Measurements from ENCODE around the gene DOCK4.

The DOCK4 gene

DNA sequence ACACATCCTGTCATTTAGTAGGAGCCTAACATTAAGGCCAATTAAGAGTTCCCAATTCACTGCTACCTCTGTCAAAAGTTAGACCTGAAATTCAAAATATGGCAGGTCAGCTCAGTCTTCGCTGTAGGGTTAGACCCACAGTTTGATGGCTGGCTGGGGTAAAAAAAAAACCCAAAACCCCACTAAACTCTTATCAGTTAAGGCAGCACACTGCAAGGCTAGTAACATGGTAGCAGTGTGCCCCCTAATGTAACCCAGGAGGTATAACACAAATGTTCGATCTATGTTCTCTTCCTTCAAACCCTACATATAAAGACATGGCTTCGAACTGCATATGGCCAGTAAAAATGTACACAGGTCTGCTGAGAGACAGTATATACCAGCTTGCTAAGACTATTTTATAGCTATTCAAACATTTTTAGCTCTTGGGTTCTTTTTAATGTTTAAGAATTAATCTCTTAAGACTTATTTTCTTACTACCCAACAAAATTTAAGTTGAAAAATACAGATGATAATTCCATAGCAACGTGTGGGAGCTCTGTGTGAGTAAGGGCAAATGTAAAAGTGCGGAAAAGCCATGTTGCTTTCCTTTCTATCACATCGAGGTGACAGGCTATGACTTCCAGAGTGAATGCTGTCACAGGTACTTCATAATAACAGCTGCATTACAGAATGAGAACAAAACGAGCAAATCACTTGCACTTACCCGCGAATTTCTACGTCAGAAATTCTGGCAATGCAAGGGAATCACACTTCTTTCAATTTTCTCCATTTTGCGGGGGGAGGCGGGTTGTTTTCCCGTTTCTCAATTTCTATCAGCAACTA lies 475.5 kb downstream of the DOCK4 start:
- no peak for DNase-seq (ENCODE audit: low read depth)

DNA sequence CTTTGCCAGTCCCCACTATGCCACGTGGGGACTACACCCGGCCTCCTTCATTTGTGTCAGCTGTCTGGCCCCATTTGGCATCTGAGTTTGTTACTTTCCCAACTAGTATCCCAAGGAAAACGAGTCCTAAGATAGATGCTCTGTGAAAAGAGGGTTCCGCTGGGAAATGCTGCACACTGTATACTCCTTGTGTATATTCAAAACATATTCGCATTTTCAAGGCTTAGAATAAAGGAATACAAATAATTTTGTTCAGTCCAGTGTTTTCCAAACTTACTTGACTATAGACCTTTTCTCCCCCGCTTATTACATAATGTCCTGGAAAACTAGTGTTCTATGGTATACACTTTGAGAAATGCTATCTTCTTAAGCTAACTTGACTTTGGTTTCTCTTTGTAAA lies 476.1 kb downstream of the DOCK4 start:
- no peak for DNase-seq (ENCODE audit: low read depth)

DNA sequence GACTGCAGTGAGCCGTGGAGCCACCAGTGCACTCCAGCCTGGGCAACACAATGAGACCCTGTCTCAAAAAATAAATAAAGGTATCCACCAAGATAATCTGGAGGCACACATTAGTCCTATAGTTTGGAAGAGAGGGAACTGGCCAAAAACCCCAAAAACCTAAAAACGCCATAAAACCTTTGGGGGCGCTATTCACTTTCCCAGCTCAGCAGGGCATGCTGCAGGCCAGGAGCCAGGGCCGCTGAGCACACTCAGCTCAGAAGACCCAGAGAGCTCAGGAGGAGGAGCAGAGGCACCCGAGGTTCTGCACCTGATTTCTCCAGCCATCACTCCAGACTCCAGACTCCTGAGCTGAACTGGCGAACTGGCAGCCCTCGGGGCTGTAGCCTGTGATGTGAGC lies 476.7 kb downstream of the DOCK4 start:
- DNase-seq (ENCODE audit: low read depth): no peak

DNA sequence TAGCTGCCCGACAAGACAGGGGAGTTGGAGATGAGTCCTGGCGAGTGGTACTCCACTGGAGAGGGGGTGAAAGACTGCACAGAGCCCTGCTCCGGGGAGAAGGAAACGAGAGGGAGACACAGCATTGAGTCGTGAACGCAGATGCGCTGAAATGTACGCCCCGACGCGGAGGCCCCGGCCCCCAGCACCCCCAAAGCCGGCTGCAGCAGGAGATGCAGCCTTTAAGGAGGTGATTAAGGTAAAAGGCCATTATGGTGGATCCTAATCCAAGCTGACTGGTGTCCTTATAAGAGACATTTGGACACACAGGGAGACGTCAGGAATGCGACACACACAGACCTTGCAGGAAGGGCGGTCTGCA lies 477.6 kb downstream of the DOCK4 start:
- no peak for DNase-seq (ENCODE audit: low read depth)

DNA sequence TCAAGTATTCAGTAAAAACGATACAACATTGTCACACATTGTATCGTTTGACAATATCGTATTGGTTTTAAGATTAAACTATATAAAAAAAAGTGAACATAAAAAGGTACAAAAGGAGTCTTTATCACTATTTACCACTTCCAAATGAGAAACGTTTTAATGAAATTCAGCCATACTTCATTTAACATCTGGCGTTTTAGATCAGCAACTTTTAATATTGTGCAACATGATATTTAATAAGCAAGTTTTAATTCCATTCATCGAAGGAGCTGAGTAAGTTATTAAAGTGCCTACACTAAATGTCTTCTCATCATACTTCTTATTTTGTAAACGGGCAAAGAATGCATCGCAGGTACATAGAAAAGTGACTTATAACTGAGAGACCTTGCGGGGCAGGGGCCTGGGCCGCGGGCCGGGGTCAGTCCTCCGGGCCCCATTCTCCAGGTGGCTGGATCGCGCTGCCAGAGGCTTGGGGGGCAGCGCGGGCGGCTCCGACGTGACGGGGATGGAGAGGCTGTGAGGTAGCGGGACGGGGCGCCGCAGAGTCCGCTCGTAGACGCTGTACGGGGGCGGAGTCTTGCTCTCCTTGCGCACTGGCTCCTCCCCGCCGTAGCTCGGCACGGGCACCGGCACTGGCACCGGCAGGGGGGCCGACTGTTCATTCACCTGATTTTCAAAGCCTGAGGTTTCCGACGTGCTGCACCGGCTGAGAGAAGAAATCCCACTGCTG lies 478.1 kb downstream of the DOCK4 start:
- no peak for DNase-seq (ENCODE audit: low read depth)

DNA sequence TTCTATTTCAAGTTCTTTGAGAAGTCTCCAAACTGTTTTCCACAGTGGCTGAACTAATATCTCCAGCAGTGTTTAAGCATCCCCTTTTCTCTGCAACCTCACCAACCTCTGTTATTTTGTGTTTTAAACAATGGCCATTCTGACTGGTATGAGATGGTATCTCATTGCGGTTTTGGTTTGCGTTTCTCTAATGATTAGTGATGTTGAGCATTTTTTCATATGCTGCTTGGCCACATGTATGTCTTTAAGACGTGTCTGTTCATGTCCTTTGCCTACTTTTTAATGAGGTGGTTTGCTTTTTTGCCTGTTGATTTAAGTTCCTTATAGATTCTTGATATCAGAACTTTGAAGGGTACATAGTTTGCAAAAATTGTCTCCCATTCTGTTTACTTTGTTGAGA lies 487.3 kb downstream of the DOCK4 start:
- DNase-seq (ENCODE audit: low read depth): no peak

DNA sequence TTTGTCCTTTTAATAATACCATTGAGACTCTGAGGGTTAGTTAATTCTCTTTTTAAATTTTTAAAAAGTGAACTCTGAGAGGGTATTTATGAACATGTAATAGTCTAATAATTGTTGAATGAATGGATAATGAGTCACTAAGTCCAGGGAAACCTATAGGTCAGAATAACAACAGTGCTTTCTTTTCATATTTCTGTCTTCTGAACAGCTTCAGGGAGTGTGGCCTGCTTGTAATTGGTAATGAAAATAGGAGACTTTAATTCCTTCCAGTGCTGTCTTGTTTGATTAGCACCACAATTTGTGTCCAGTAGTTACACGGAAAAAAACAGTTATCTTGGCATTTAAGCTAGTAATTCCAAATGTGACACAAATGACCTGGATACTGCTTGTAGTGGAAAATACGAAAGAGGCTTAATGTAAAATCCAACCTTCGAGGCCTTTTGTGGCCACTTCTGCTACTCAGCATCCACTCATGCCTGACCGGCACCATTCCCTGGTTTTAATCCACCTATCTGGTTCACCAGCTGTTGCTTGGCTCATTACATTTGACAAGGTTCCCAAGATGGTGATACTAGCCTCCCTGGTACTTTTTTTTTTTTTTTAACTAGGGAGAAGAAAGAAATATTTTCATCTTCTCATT lies 494.7 kb downstream of the DOCK4 start:
- no peak for DNase-seq (ENCODE audit: low read depth)

DNA sequence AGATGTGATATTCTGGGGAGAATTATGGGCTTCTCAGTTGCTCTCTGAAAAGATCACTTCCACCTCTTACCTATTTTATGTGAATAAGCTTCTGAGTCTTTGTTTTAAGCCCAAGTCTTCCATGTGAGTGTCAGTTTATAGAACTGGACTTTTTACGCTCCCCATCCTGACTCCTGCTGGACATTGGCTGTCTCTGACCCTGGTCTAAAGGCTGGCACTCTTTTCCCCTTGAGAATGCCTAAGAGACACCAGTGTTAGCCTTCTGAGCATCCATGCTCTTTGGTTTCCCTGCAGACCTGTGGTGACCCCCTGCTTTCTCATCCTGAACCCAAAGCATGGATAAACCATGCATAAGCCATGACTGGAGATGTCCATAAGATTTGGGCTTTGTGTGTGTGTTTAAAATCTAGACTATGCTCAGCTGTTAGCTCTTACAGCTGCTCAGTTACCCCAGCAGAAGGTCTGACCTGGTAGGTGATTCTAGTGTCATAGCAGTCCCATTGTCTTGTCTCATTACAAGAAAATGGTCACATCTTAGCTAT lies 495.3 kb downstream of the DOCK4 start:
- no peak for DNase-seq (ENCODE audit: low read depth)

DNA sequence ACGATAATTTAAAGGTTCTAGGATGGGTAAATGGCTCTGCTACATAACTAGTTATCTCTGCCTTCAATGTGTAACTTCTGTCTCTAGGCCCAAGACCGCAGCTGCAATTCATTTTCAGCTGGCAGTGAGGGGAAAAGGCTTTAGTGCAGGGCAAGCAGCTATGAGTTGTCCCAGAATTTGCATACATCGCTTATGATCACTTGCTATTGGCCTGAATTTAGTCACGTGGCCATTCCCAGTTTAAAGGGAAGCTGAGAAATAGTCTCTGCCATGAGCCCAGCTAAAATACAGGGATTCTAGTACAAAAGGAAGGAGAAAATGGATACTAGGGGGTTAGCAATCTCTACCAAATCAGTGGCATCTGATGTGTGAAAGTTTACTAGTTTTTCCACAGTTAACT lies 498.1 kb downstream of the DOCK4 start:
- no peak for DNase-seq (ENCODE audit: low read depth)

DNA sequence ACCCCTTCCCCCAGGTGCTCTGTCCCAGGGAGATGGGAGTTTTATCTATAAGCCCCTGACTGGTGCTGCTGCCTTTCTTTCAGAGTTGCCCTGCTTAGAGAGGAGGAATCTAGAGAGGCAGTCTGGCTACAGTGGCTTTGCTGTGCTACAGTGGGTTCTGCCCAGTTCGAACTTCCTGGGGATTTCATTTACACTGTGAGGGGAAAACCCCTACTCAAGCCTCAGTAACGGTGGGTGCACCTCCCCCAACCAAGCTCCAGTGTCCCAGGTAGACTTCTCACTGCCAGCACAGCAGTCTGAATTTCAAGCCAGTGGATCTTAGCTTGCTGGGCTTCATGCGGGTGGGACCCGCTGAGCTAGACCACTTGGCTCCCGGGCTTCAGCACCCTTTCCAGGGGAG lies 500.4 kb downstream of the DOCK4 start:
- DNase-seq (ENCODE audit: low read depth): no peak

DNA sequence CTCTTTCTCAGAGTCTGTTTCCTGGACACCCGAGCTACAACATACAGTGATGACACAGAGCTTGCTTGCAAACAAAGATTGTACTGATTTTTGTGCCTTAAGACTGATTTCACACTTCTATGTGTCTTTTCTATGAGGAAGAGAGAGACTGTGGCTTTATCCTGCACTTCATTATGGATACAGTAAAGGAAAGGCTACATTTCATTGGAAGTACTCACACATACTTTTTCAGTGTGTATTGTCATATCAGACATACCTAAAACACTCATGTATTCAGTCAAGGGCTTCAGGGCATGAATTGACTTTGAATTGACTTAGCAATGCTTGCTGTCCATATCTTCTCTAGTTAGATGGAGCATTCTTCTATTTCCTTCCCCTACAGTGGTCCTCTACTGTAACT lies 508.4 kb downstream of the DOCK4 start:
- DNase-seq (ENCODE audit: low read depth): peak; percentile 6

DNA sequence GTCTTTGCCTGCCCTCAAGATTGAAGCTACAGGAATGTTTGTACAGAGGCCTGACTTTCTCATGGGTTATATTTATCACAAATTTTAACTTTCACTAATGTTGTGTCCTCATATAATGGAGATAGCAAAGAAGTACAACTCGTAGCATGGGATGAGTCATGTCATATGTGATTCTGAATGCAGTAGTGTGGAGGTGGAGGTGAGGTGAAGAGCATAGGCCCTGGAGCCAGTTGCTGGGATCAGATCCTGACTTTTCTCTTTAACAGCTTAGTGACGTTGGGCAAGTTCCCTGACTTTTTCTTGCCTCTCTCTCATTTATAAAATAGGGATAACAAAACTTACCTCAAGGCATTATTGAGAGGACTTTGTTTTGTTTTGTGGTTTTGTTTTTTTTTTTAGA lies 511.8 kb downstream of the DOCK4 start:
- DNase-seq (ENCODE audit: low read depth): no peak

DNA sequence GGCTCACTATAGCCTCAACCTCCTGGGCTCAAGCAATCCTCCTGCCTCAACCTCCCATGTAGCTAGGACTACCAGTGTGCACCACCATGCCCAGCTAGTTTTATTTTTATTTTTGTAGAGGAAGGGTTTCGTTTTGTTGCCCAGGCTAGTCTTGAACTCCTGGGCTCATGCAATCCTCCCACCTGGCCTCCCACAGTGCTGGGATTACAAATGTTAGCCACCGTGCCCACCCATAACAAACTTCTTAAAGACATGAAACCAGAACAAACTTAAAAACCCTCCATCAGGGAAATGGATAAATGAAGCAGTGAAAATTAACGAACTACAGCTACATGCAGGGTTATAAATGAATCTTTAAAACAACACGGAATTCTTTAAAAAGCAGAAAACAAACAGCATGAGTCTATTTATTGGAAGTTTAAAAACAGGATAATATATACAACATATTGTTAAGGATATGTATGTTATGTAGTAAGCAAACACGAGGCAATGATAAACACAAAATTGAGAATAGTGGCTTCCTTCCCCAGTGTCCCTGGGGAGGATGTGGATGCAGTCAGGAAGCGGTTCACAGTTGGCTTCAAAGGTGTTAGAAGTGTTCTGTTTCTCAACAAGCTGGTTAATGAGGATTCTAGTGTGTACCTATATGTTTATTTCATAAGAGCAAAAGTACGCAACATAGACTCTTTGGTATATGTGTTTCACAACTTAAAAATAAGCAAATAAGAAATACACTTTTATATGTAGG lies 515.7 kb downstream of the DOCK4 start:
- DNase-seq (ENCODE audit: low read depth): no peak

DNA sequence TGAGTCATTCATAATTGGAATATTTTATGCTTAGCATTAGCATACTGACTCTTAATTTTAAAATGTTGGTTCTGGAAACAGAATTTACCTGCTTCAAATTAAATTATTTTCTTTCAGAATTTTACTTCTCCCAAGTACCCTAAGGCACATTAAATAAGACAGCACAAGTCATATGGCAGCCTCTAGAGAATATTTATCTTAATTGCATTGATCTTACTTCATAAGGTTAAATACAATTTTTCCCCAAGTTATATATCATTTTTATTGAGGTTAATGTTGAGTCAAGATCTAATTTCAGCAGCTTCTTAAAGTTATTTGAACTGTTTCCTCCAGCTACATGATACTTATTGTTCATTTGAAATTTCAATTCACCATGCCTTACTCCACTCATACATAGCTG lies 520.9 kb downstream of the DOCK4 start:
- no peak for DNase-seq (ENCODE audit: low read depth)

DNA sequence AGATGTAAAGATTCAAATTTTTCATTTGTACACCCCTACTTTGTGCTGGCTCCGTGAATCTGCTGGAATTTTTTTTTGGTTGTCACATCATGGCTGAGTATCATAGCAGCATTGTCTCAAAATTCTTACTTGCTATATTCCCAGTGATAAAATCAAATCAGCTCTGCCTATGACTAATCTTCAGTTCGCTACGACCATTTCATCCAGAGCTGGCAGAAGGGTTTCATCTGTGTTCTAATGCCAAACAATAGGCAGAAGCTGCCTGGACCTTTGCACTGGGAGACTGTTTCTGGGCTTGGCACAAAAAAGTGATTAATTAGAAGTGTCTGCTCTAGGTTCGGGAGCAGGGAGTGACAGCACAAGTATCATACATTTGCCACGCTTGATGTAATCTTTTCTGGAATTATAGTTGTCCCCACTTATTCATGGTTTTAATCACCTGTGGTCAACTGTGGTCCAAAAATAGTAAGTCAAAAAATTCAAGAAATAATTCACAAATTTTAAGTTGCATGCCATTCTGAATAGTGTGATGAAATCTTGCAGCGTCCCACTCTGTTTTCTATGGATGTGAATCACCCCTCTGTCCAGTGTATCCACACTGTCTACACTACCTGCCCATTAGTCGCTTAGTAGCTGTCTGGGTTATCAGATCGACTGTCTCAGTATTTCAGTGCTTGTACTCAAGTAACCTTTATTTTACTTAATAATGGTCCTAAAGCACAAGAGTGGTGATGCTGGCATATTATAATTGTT lies 523.4 kb downstream of the DOCK4 start:
- no peak for DNase-seq (ENCODE audit: low read depth)

DNA sequence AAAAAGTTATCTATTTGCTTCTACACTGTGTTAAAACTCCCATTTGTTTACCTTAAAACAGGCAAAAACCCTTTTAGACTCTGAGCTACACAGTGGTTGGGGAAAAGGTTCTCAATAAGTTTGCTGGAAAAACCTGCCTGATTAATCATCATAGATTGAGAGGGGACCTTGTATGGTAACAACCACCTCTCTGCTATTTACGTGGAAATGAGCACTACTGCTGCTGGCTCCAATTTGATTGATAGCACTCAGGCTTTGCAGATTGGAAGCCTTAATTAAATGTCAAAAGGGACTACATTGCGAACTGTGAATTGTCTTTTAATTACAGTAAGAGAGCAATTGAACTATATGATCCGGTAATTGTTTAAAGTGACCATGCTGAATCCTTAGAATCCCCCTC lies 525.0 kb downstream of the DOCK4 start:
- no peak for DNase-seq (ENCODE audit: low read depth)

DNA sequence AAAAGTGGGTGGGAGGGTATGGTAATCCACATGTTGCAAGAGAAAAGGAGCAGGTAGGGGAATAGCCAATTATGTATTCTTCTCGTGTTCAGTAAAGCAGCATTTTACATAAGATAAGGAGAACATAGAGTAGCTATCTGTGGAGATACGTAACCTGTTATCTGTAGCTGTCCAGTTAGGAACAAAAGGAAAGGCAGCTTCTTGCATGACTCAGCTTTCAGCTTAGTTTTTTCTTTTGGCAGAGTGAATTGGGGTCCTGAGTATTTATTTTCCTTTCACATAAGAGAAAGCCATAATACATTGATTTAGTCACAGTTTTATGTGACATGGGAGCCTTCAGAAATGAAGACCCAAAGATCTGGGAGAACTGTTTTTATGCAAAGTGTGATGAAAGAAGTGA lies 527.2 kb downstream of the DOCK4 start:
- DNase-seq (ENCODE audit: low read depth): no peak

DNA sequence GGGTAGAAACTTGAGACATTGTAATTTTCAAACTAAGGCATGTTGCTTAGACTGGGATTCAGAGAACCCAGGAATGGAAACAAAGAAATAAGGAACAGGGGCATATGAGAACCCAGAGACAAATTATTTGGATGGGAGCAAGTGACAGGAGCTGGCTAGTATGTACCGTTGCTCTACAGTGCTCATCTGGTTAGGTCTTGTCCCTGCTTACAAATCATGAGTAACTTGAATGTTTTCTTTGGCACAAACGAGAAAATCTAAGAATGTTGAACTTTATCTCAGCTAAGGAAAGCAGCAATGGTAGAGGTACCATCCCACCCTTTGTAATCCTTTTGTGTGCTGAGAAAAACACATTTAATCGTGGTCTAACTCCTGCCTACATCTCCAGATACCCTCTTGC lies 527.9 kb downstream of the DOCK4 start:
- DNase-seq (ENCODE audit: low read depth): no peak

DNA sequence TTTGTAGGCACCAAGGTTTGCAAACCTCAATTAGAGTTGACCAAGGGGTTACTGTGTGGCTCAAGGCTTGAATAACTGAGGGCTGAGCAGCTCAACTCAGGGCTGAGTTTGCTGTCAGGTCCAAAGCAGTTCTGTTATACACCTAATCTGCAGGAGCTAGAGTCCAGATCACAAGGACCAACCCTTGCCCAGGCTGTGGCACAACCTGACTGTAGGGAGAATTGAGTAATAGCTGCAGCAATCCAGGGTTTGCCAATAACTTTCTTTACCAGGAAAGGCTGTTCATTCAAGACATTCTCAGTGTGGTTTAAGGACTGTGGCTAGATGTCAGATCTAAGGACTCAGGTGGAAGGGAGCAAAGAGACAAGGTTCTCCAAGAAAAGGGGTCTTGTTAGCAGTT lies 528.4 kb downstream of the DOCK4 start:
- no peak for DNase-seq (ENCODE audit: low read depth)

DNA sequence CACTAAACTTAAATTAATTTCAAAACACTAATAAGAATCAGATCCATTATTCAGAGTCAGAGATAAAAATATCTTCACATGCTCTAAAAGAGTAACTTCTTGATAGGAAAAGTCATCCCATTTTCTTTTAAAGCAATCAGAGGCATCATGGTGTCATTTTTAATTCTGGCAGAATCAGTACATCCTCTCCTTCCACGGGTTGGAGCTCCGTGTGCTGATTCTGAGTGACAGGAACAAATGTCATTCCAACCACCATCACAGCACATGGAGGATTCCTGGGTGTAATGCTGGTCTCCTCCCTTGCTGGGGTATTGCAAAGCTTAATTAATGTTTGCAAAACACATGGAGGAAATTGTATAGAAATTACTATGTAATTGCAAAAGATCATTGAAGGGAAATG lies 529.4 kb downstream of the DOCK4 start:
- no peak for DNase-seq (ENCODE audit: low read depth)

All from GM04504 (cell line).